Karpas-422 (cell line): ENCODE measurements around the gene DCLK2. TPM values are rescaled to one million over a fixed set of nuclear protein-coding genes. Genes with fewer than 3 reads are reported as not detected.
A peak's percentile ranks its signal among the peaks of the same experiment; 100 is the strongest.

Experiments
- DNase-seq: peaks from one replicate; pipeline ENCODE4 v3.0.0-alpha.2; 2015
- H2AFZ ChIP-seq: fragments of 200-600 bp; sonication (generic); 2 replicates; pipeline ENCODE4 v1.6.1; 2014; ENCODE audit warnings: antibody characterized with exemption, low read length, mixed read lengths
- H3K27ac ChIP-seq: fragments of 200-600 bp; sonication (generic); 2 replicates; pipeline ENCODE4 v1.5.1; 2014; ENCODE audit warnings: mild to moderate bottlenecking, low read length, moderate library complexity
- H3K27me3 ChIP-seq: fragments of 200-600 bp; sonication (generic); 2 replicates; pipeline ENCODE4 v1.6.1; 2014; ENCODE audit warnings: low read length, mixed read lengths
- H3K36me3 ChIP-seq: fragments of 200-600 bp; sonication (generic); 2 replicates; pipeline ENCODE4 v1.6.1; 2014; ENCODE audit warnings: low read length, mixed read lengths; ENCODE audit not compliant: insufficient read depth
- H3K4me1 ChIP-seq: fragments of 200-600 bp; sonication (generic); 2 replicates; pipeline ENCODE4 v1.6.1; 2014; ENCODE audit warnings: mild to moderate bottlenecking, low read length, mixed read lengths
- H3K4me2 ChIP-seq: fragments of 200-600 bp; sonication (generic); 2 replicates; pipeline ENCODE4 v1.6.1; 2014; ENCODE audit warnings: low read length, low read depth, mild to moderate bottlenecking; ENCODE audit not compliant: poor library complexity, severe bottlenecking
- H3K4me3 ChIP-seq: fragments of 200-600 bp; sonication (generic); 2 replicates; pipeline ENCODE4 v1.5.1; 2014; ENCODE audit warnings: mild to moderate bottlenecking, antibody characterized with exemption, low read length, mixed read lengths
- H3K79me2 ChIP-seq: fragments of 200-600 bp; sonication (generic); 2 replicates; pipeline ENCODE4 v1.6.1; 2014; ENCODE audit warnings: mild to moderate bottlenecking, low read length, mixed read lengths
- H3K9ac ChIP-seq: fragments of 200-600 bp; sonication (generic); 2 replicates; pipeline ENCODE4 v1.6.0; 2014; ENCODE audit warnings: low read length
- H3K9me2 ChIP-seq: fragments of 200-600 bp; sonication (generic), shearing (Covaris generic); replicated peaks from 2 replicates; pipeline ENCODE4 v1.6.0; 2014; ENCODE audit warnings: mild to moderate bottlenecking, low read length, moderate library complexity; ENCODE audit not compliant: insufficient read depth
- H3K9me3 ChIP-seq: fragments of 300-700, 200-600 bp; sonication (generic); 2 replicates; pipeline ENCODE4 v1.6.1; 2014; ENCODE audit warnings: low read length, mixed read lengths
- H4K20me1 ChIP-seq: fragments of 200-600 bp; sonication (generic); 2 replicates; pipeline ENCODE4 v1.6.1; 2014; ENCODE audit warnings: mild to moderate bottlenecking, antibody characterized with exemption, low read length, low read depth; ENCODE audit not compliant: insufficient read depth
- total RNA-seq: library from RNA; depleted of rRNA; stranded (reverse); fragments of >200 nt; shearing (Covaris generic); gene quantifications from 2 replicates; pipeline ENCODE4 v1.2.3, GENCODE V29; 2014; ENCODE audit warnings: low replicate concordance

DCLK2 gene
- total RNA-seq, 1 experiment from 2014 or later: not detected

DNA sequence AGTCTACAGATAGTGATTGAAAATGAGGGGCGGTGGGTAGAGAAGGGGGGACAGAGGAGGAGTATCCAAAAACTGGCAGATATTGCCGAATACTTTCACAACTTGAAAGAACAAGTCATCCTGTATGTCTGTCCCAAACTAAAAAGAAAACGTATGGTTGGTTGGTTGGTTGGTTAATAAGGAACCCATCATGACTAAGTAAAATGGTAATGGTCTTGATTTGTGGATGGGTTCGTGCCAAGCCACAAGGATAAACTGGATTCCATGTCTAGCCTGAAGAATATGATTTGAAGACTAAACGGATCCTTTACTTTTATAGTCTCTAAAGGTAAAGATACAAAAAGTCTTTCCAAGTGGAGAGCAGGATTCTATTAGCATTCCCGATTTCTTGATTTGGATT, 208.4 kb downstream of the DCLK2 start:
- Histone ChIP-seq H3K9me3 (no peaks in the 10 kb centered on the region), H4K20me1 (no peaks in the 10 kb centered on the region), H3K79me2 (no peaks in the 10 kb centered on the region), H3K4me2 (no peak overlapping the region), H3K27ac (no peak overlapping the region), H3K4me1 (no peaks in the 10 kb centered on the region), H3K9me2 (no peaks in the 10 kb centered on the region), H3K36me3 (no peaks in the 10 kb centered on the region), H3K9ac (no peak overlapping the region), H3K27me3 (no peaks in the 10 kb centered on the region), H2AFZ (no peak overlapping the region), H3K4me3 (no peak overlapping the region)
- no peak for DNase-seq

DNA sequence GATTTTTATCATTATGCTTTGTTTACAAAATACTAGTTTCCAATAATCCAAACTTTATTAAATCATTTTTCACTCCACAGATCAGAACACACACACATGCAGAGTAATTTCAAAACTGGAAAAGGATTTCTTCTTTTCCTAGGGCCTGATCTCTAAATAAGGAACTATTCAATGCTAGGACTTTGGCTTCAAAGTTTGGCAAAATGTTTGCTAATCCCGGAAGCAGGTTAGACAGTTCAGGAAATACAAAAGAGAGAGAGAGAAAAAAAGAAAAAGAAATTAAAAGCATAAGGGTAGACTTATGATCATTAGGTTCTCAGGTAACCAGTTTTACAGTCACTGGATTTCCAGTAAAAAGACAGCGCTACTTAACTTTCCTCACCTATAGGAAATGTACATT, 211.0 kb downstream of the DCLK2 start:
- no peak overlapping the region for H3K27ac ChIP-seq
- no peaks in the 10 kb centered on the region for H3K36me3 ChIP-seq
- H4K20me1 ChIP-seq: no peaks in the 10 kb centered on the region
- H3K9me3 ChIP-seq: 0 out of 2 replicates have a peak, but pooled peaks cover 3% of the 10 kb centered on the region
- H2AFZ ChIP-seq: no peak overlapping the region
- H3K4me2 ChIP-seq: no peak overlapping the region
- no peaks in the 10 kb centered on the region for H3K27me3 ChIP-seq
- no peak overlapping the region for H3K9ac ChIP-seq
- no peak overlapping the region for H3K4me3 ChIP-seq
- no peaks in the 10 kb centered on the region for H3K79me2 ChIP-seq
- no peaks in the 10 kb centered on the region for H3K9me2 ChIP-seq
- DNase-seq: no peak
- no peaks in the 10 kb centered on the region for H3K4me1 ChIP-seq

DNA sequence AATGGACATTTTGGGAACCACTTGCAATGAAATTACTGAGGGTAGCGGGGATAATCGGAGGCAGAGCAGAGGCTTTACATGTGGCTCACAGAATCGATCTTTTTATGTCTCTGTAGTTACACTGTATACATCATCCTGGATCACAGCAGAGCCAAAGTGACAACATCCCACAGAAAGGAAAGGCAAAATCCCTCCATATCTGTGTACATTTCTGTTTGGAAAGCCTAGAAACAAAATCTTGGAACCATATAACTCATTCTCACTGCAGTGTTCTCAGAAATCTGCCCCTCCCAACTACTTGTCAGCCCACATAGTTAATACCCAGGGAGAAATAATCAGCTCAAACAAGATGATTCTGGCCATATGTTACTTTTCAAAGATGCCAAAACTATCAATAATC, 211.6 kb downstream of the DCLK2 start:
- H3K4me2 ChIP-seq: no peak overlapping the region
- DNase-seq: no peak
- H3K27me3 ChIP-seq: no peaks in the 10 kb centered on the region
- H3K9me2 ChIP-seq: no peaks in the 10 kb centered on the region
- H3K4me1 ChIP-seq: no peaks in the 10 kb centered on the region
- H3K36me3 ChIP-seq: no peaks in the 10 kb centered on the region
- H3K9ac ChIP-seq: no peak overlapping the region
- H3K4me3 ChIP-seq: no peak overlapping the region
- no peaks in the 10 kb centered on the region for H4K20me1 ChIP-seq
- 0 out of 2 replicates have a peak, but pooled peaks cover 3% of the 10 kb centered on the region for H3K9me3 ChIP-seq
- no peaks in the 10 kb centered on the region for H3K79me2 ChIP-seq
- H3K27ac ChIP-seq: no peak overlapping the region
- no peak overlapping the region for H2AFZ ChIP-seq

DNA sequence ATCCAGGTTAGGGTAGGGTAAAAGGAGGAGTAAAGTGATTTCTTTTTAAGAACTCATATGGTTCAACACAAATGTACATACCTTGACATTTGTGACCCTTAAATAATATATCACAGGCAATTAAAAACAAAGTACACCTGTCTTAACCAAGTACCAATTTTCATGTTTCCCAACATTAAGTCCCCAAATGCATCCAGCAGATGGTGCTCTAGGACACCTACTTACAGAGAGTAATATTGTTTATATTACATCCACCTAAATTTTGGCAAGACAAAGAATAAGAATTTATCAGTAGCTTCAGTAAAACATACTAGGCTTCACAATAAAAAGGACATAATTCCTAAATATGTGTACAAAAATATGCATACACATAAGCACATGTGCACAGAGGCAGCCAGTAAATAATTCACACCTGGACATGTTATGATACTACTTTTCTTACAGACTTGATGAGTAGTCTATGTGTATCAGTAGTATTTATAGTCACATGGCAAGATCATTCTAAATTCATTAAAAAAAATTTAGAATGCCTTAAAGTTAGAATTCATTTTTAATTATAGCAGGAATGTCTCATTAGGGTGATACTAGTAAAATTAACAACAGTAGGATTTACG, 219.7 kb downstream of the DCLK2 start:
- Histone ChIP-seq H3K79me2 (no peaks in the 10 kb centered on the region), H3K4me1 (no peaks in the 10 kb centered on the region; the same call in 1 of the 2 replicates), H3K9me2 (no peaks in the 10 kb centered on the region), H3K27me3 (no peaks in the 10 kb centered on the region), H3K9me3 (no peaks in the 10 kb centered on the region), H3K9ac (no peak overlapping the region), H3K27ac (no peak overlapping the region), H4K20me1 (no peaks in the 10 kb centered on the region), H3K4me2 (no peak overlapping the region), H2AFZ (no peak overlapping the region), H3K36me3 (no peaks in the 10 kb centered on the region), H3K4me3 (no peak overlapping the region)
- peak; percentile 91 for DNase-seq

DNA sequence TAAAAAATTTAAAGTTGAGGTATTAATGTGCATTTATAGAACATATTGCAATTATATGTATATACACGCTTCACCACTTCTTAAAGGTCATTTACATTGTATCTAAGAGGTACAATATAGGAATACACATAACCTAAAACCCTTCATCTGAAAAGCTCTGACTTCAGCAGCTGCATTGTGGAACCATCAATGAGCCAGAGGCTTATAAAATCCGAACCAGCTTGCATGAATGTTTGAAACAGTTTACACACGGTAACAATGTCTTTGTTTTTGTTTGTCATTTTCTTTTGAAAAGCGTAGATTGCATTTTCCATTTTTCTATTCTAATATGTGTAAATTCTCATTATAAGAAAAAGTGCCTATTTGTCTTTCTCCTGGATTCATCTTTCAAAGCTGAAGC, 221.6 kb downstream of the DCLK2 start:
- Histone ChIP-seq H3K4me3 (no peak overlapping the region), H2AFZ (no peak overlapping the region), H3K9me3 (no peaks in the 10 kb centered on the region), H4K20me1 (no peaks in the 10 kb centered on the region), H3K9me2 (no peaks in the 10 kb centered on the region), H3K79me2 (no peaks in the 10 kb centered on the region), H3K4me1 (no peaks in the 10 kb centered on the region; the same call in 1 of the 2 replicates), H3K27ac (no peak overlapping the region), H3K27me3 (no peaks in the 10 kb centered on the region), H3K36me3 (no peaks in the 10 kb centered on the region), H3K4me2 (no peak overlapping the region), H3K9ac (no peak overlapping the region)
- DNase-seq: no peak

DNA sequence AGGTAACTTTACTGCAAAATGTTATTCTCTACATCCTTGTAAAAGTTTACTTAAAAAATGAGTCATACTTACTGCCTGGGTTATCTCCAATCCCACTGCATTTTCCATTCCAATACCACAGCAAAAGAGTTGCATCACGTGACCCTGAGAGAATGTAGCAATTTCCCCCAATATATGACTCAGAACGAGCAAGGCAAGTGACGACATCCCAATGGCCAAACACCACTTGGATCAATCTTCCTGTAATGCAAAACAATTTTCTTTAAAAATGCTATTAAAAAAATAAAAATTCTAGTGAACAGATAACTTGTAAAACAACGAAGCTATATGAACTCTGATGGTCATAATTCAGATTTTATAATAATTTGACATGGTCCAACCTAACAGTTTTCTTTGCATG, 224.3 kb downstream of the DCLK2 start:
- Histone ChIP-seq H4K20me1 (no peaks in the 10 kb centered on the region), H3K4me1 (no peaks in the 10 kb centered on the region; the same call in 1 of the 2 replicates), H3K4me2 (no peak overlapping the region), H3K27me3 (no peaks in the 10 kb centered on the region), H3K4me3 (no peak overlapping the region), H3K36me3 (no peaks in the 10 kb centered on the region), H2AFZ (no peak overlapping the region), H3K9me2 (no peaks in the 10 kb centered on the region), H3K9me3 (no peaks in the 10 kb centered on the region), H3K79me2 (no peaks in the 10 kb centered on the region), H3K9ac (no peak overlapping the region), H3K27ac (no peak overlapping the region)
- no peak for DNase-seq

DNA sequence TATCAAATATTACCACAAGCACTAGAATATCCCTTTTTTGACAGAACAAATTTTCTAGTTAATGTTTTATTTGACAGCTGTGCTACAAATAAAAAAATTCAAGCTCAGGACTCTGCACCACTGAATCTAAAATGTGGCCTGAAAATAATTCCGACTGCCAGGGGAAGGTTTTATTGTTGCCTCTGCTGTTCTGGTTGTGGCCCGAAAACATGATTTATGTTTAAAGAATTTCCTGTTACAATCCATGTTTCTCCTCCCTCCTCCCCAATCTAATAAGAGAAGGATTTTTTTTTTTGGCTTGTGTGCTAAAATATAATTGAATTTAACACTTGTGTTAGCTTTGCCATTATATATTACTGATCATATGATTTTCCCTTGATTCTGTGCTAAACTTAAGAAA, 227.8 kb downstream of the DCLK2 start:
- Histone ChIP-seq H3K4me1 (no peaks in the 10 kb centered on the region), H3K4me2 (no peak overlapping the region), H4K20me1 (no peaks in the 10 kb centered on the region), H3K36me3 (no peaks in the 10 kb centered on the region; the same call in 1 of the 2 replicates), H3K79me2 (no peaks in the 10 kb centered on the region), H3K4me3 (no peak overlapping the region), H3K27ac (no peak overlapping the region), H3K9me2 (no peaks in the 10 kb centered on the region; the same call in 1 of the 2 replicates), H3K27me3 (no peaks in the 10 kb centered on the region), H2AFZ (no peak overlapping the region), H3K9ac (no peak overlapping the region), H3K9me3 (no peaks in the 10 kb centered on the region)
- no peak for DNase-seq

DNA sequence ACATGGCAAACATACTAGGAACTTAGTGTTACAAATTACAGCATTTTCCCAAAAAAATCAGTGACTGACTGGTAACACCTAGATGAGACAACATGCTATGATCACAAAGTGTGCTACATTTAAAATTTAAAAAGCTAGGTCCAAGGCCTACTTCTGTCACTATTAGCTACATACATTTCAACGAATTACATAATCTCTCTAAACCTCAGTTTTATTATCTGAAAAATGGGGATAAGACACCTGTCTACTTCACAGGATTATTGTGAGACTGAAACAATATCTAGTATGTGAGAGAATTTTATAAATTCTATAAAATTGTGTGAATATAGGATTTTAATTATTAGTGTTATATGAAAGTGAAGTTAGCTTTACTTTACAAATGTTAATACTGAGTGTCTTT, 228.5 kb downstream of the DCLK2 start:
- Histone ChIP-seq H3K4me3 (no peak overlapping the region), H3K79me2 (no peaks in the 10 kb centered on the region), H4K20me1 (no peaks in the 10 kb centered on the region), H3K9me3 (no peaks in the 10 kb centered on the region), H3K9ac (no peak overlapping the region), H3K4me2 (no peak overlapping the region), H3K4me1 (no peaks in the 10 kb centered on the region), H3K36me3 (no peaks in the 10 kb centered on the region; the same call in 1 of the 2 replicates), H3K27me3 (no peaks in the 10 kb centered on the region), H2AFZ (no peak overlapping the region), H3K27ac (no peak overlapping the region), H3K9me2 (no peaks in the 10 kb centered on the region; the same call in 1 of the 2 replicates)
- DNase-seq: no peak
